Stimulated activated naive B cell treated with anti-CD40 and anti-IgM and Interleukin-4, amounts not matched to agents 10 μg/mL and 1 μg/mL and 100 μg/mL, for 72 hours (primary cell): ENCODE results near the gene COA1.
A peak's percentile ranks its signal among the peaks of the same experiment; 100 is the strongest.

ENCODE experiments used
- ATAC-seq, 2 donors: fragments of 150-1000 bp; cut with Tn5 transposase; replicated peaks; 2 replicates each; pipeline ENCODE4 v1.10.0; 2021; ENCODE audit warnings: moderate library complexity in 1 of 2
- DNase-seq: peaks from one replicate; pipeline ENCODE4 v3.0.0; 2021
- H3K27ac Mint-ChIP-seq: one replicate; pipeline ENCODE4 v1.8.0; 2022; ENCODE audit warnings: mild to moderate bottlenecking, mixed read lengths
- H3K27me3 Mint-ChIP-seq, 2 donors: one replicate each; pipeline ENCODE4 v1.8.0; 2022; ENCODE audit warnings: mixed read lengths in 2 of 2
- H3K36me3 Mint-ChIP-seq, 2 donors: one replicate each; pipeline ENCODE4 v1.8.0; 2022; ENCODE audit warnings: mixed read lengths in 2 of 2, mild to moderate bottlenecking in 1 of 2
- H3K4me1 Mint-ChIP-seq, 2 donors: one replicate each; pipeline ENCODE4 v1.8.0; 2022; ENCODE audit warnings: mixed read lengths in 2 of 2, mild to moderate bottlenecking in 1 of 2
- H3K4me3 Mint-ChIP-seq, 2 donors: one replicate each; pipeline ENCODE4 v1.8.0; 2022; ENCODE audit warnings: mild to moderate bottlenecking in 2 of 2, mixed read lengths in 2 of 2, moderate library complexity in 1 of 2
- H3K9me3 Mint-ChIP-seq, 2 donors: one replicate each; pipeline ENCODE4 v1.8.0; 2022; ENCODE audit warnings: mixed read lengths in 2 of 2, mild to moderate bottlenecking in 1 of 2

Gene COA1

DNA sequence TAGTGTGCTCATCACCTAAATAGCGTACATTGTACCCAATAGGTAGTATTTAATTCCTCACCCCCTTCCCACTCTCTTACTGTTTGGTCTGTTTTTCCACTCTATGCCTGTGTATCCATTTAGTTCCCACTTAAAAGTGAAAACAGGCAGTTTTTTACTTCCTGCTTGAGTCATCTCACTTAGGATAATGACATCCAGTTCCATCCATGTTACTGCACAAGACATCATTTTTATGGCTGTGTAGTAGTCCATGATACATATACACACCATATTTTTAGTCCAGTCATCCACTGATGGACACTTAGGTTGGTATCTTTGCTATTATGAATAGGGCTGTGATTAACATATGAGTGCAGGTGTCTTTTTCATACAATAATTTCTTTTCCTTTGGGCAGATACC is 136.3 kb downstream of the COA1 start:
- no peaks in the 10 kb centered on the region for H3K27me3 Mint-ChIP-seq
- H3K9me3 Mint-ChIP-seq = peaks cover 0 to 2% of the 10 kb centered on the region in 2 donors
- ATAC-seq (no peak), DNase-seq (no peak)
- H3K27ac Mint-ChIP-seq = no peak overlapping the region
- H3K4me3 Mint-ChIP-seq = no peak overlapping the region
- peaks cover 2 to 6% of the 10 kb centered on the region in 2 donors for H3K36me3 Mint-ChIP-seq
- peaks cover 44 to 76% of the 10 kb centered on the region in 2 donors for H3K4me1 Mint-ChIP-seq

DNA sequence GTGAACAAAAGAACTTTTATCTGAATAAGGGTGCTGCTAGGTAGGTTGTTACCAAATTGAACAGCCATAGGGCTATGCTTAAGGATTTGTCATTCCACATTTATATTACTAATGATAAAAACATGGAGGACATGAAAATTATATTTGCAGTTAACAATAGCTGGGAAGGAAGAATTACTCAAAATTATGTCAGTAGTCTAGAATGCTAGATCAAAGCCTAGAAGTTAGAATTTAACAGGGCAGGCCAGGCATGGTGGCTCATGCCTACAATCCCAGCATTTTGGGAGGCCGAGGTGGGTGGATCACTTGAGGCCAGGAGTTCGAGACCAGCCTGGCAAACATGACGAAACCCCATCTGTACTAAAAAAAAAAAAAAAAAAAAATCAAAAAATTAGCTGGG is 137.0 kb downstream of the COA1 start:
- DNase-seq = no peak
- no peaks in the 10 kb centered on the region for H3K27me3 Mint-ChIP-seq
- H3K36me3 Mint-ChIP-seq = peaks cover 2 to 6% of the 10 kb centered on the region in 2 donors
- peaks cover 46 to 78% of the 10 kb centered on the region in 2 donors for H3K4me1 Mint-ChIP-seq
- H3K4me3 Mint-ChIP-seq = no peak overlapping the region
- ATAC-seq = no peak
- H3K27ac Mint-ChIP-seq = peak overlapping the region; percentile 83
- H3K9me3 Mint-ChIP-seq = peaks cover 0 to 2% of the 10 kb centered on the region in 2 donors

DNA sequence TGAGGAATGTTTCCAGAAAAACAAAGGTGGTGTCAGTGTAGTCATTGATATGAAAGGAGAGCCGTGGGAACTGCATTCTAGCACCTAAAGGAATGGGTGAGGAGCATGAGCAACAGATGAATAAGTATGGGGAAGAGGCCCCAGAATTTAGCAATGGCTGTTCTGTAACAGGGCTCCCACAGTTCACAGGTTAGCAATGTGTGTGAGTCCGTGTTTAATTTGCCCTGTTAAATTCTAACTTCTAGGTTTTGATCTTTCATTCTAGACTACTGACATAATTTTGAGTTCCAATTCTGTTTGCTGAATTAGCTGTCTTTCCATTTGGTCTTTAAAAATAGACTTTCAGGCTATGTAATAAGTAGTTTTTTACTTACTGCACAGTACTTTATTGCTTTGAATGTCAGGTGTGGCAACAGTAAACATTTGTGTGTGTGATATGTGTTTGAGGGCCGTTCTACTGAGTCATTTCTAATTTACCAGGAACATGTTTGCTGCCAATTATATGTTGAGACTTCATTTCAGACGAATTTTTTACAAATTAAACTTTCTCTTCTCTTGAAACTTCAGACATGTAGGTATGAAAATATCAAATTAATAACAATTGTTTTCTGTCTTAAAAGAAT is 137.7 kb downstream of the COA1 start:
- ATAC-seq (peak; percentile 20 to 28), DNase-seq (no peak)
- H3K36me3 Mint-ChIP-seq = peaks cover 2 to 6% of the 10 kb centered on the region in 2 donors
- peaks cover 0 to 2% of the 10 kb centered on the region in 2 donors for H3K9me3 Mint-ChIP-seq
- peak overlapping the region; percentile 83 for H3K27ac Mint-ChIP-seq
- peaks cover 49 to 82% of the 10 kb centered on the region in 2 donors for H3K4me1 Mint-ChIP-seq
- H3K4me3 Mint-ChIP-seq = peak overlapping the region; percentile 41 to 64
- no peaks in the 10 kb centered on the region for H3K27me3 Mint-ChIP-seq

DNA sequence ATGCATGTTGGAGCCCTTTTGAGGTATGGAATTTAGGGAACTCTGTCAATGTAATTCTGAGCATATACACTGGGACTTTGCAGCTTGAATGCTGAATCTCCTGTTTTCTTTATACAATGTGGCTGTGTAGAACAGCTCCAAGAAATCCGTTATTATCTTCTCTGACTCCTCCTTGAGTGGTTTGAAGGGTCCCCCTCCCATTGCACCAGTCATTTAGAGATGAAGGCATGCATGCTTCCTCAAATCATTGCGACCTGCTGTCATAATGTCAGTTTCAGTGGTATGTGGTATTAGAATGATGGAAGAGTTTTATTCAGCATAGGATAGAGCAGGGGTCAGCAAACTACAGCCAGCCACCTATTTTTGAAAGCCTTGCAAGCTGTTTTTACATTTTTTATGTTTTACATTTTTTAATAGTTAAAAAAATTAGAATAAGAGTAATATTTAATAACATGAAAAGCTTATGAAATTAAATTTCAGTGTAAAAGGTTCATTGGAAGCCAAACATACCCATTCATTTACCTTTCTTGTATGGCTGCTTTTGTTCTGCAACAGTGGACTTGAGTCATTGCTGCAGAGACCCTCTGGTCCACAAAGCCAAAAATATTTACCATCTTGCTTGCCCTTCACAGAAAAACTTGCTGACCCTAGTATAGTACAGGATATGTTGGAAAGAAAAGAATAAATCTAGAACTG is 138.3 kb downstream of the COA1 start:
- Mint-ChIP-seq H3K27me3 (no peaks in the 10 kb centered on the region), H3K9me3 (peaks cover 0 to 2% of the 10 kb centered on the region in 2 donors), H3K27ac (peak overlapping the region; percentile 83), H3K4me3 (peak overlapping the region; percentile 41 to 64), H3K4me1 (peaks cover 52 to 86% of the 10 kb centered on the region in 2 donors), H3K36me3 (peaks cover 2 to 6% of the 10 kb centered on the region in 2 donors)
- peak; percentile 92 to 94 for ATAC-seq
- DNase-seq = peak; percentile 69

DNA sequence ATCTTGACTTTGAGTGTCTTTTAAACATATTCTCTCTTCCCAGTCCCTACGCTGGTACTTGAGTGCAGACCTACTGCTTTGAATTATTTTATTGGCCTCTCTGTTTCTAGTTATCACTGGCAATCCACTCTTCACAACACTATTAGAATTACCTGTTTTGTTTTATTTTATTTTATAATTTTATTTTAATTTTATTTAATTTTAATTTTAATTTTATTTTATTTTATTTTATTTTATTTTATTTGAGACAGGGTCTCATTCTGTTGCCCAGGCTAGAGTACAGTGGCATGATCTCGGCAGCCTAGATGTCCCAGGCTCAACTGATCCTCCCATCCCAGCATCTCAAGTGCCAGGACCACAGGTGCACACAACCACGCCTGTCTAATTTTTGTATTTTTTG is 139.6 kb downstream of the COA1 start:
- Mint-ChIP-seq H3K4me3 (no peak overlapping the region), H3K27ac (peak overlapping the region; percentile 31), H3K27me3 (no peaks in the 10 kb centered on the region), H3K4me1 (peaks cover 54 to 87% of the 10 kb centered on the region in 2 donors), H3K36me3 (peaks cover 2 to 6% of the 10 kb centered on the region in 2 donors), H3K9me3 (peaks cover 0 to 2% of the 10 kb centered on the region in 2 donors)
- ATAC-seq (no peak), DNase-seq (no peak)
